Activated naive CD8-positive, alpha-beta T cell (primary cell): ENCODE data around the gene SDC3.

ENCODE experiments used
- H3K27ac Mint-ChIP-seq: one replicate; pipeline ENCODE4 v1.8.0; 2021; ENCODE audit warnings: mixed read lengths
- H3K27me3 Mint-ChIP-seq: one replicate; pipeline ENCODE4 v1.8.0; 2021; ENCODE audit warnings: mixed read lengths
- H3K36me3 Mint-ChIP-seq: one replicate; pipeline ENCODE4 v1.8.0; 2021; ENCODE audit warnings: mixed read lengths
- H3K4me1 Mint-ChIP-seq: one replicate; pipeline ENCODE4 v1.8.0; 2021; ENCODE audit warnings: low read depth, mixed read lengths
- H3K4me3 Mint-ChIP-seq: one replicate; pipeline ENCODE4 v1.8.0; 2021; ENCODE audit warnings: mild to moderate bottlenecking, mixed read lengths
- H3K9me3 Mint-ChIP-seq: one replicate; pipeline ENCODE4 v1.8.0; 2021; ENCODE audit warnings: low read depth, mixed read lengths

SDC3 gene

DNA sequence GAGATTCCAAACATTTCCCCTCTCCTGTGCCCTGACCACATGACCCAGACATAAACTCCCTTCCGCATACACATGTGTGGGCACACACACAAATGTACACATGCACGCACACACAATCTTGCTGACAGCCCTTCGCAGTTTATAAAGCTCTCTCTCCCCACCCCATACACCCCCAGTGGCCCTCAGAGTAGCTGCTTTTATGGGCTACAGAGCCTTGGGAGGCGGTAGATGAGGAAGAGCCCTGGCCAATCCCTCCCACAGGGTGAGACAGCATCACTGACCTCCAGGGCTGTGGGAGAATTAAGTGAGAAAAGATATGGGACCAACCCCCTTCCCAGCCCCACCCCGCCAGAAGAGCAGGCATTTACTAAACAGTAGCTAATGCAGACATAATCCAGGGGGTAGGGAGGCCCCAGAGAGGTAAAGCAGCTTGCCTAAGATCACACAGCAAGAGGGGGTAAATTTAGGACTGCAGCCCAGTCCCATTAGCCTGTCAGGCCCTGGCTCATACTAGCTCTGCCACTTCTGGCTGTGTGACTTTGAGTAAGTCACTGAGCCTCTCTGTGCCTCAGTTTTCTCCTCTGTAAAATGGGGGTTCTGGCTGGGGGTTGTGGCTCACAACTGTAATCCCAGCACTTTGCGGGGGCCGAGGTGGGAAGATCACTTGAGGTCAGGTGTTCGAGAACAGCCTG, 5.1 kb downstream of the SDC3 start:
- H3K27me3 Mint-ChIP-seq, result peaks cover 17% of the 10 kb centered on the region
- H3K27ac Mint-ChIP-seq, result no peak overlapping the region
- peaks cover 5% of the 10 kb centered on the region for H3K4me1 Mint-ChIP-seq
- no peaks in the 10 kb centered on the region for H3K36me3 Mint-ChIP-seq
- H3K9me3 Mint-ChIP-seq, result no peaks in the 10 kb centered on the region
- no peak overlapping the region for H3K4me3 Mint-ChIP-seq

DNA sequence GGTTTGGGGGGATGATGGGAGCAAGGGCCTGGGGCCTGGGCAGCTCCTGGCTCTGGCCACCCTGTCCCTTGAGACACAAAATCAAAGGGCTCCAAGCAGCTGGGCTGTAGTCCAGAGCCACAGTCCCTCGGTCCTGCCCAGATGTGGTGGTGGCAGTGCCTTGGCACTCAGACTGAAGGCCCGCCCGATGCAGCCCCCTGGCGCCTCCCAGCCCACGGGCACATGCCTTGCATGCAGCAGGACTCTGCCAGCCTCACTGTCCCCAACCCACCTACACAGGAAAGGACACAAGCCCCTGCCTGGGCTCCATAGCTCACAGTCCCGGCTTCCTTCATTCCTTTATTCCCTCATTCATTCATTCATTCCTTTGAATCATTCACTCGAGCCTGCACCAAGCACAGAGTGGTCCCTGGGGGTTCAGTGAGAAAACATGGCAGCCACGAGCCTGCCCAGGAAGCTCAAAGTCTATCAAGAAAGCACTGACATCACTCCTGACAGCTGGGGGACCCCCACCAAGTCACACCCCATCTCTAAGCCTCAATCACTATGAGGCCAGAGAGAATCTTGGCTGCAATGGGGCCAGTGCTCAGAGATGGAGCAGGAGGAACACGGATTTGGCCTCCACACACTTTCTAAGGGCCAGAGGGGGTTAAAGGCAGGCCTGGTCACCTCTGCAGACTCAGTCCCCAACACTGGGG, 5.8 kb downstream of the SDC3 start:
- peaks cover 5% of the 10 kb centered on the region for H3K4me1 Mint-ChIP-seq
- H3K9me3 Mint-ChIP-seq, result no peaks in the 10 kb centered on the region
- no peak overlapping the region for H3K4me3 Mint-ChIP-seq
- H3K27ac Mint-ChIP-seq, result no peak overlapping the region
- peaks cover 17% of the 10 kb centered on the region for H3K27me3 Mint-ChIP-seq
- no peaks in the 10 kb centered on the region for H3K36me3 Mint-ChIP-seq

DNA sequence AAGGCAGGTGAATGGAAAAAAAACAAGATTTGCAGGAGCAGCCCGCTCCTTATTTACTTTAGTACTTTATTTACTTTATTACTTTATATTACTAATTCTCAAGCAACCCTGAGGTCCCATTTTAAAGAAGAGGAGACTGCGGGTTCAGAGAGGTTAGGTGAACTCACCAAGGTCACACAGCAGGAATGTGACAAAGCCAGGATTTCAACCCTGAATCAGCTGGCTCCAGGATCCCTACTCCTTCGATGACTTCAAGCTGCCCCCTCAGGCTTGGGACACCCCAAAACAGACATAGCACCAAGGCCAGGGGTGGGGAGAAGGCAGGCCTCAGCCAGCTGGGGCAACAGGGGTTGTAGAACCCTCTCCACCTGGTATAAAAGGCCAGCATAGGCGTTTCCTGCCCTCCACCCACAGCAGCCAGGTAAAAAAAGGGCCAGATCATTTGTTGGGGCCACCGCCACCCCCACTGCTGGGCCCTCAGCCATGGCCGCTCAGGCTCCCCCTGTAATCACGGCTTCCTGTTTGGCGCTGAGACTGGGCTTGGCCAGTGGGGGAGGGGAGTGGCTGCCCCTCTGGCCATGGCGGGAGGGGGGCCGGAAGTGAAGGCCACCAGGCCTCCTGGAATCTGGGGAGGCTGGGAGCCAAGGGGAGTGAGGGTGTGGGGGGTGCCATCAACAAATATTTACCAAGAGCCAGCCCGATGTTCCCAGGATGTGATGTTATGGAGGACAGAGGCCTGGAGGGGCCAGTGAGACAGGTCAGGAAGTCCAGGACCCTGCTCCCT, 6.6 kb downstream of the SDC3 start:
- Mint-ChIP-seq H3K4me1 (no peaks in the 10 kb centered on the region), H3K9me3 (no peaks in the 10 kb centered on the region), H3K4me3 (no peak overlapping the region), H3K36me3 (no peaks in the 10 kb centered on the region), H3K27me3 (peaks cover 12% of the 10 kb centered on the region), H3K27ac (no peak overlapping the region)

DNA sequence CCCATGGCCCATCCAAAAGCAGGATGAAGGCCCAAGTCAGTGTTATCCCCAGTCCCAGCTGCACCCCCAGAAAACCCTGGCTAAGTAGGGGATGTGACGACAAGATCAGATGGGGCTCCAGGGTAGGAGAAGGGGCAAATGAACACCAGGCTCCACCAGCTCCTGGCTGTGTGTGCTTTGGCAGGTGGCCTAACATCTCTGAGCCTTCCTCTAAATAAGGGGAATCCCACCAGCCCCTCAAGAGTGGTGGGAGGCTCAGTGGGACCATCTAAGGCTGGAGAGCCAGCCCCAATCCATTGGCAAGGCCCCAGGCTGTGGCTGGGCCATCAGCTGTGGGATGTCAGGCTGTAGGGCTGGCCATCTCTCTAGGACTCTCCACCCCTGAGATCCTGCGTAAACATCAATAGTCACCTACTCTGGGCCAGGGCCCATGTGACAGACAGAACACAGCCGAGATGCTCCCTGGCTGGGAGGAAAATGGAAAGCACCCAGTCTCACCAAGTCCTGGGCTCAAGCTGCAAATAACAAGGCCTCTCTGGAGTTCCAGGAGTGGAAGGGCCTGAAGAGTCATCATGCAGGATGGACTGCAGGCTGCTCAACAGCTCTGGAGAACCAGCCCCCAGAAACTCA, 7.5 kb downstream of the SDC3 start:
- Mint-ChIP-seq H3K4me3 (no peak overlapping the region), H3K36me3 (no peaks in the 10 kb centered on the region), H3K27ac (no peak overlapping the region), H3K4me1 (no peaks in the 10 kb centered on the region), H3K9me3 (no peaks in the 10 kb centered on the region), H3K27me3 (peaks cover 13% of the 10 kb centered on the region)

DNA sequence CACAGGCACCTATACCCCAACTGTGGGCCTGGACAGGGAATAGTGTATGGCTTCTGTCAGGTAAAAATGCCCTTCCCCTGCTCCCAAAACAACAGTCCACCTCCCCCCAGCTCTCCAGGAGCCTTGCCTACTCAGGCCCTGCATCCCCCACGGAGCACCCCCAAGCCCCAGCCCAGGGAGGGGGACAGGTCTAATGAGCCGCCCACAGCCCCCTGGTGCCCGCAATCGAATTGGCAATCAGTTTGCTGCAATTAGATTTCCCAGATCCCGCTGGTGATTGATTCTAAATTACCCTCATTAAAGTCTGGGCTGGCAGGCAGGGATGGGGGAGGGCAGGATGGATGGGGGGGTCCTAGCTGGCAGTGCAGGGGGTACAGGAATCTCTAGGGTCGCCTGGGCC, 8.1 kb downstream of the SDC3 start:
- Mint-ChIP-seq H3K27me3 (peaks cover 11% of the 10 kb centered on the region), H3K27ac (no peak overlapping the region), H3K9me3 (no peaks in the 10 kb centered on the region), H3K4me3 (no peak overlapping the region), H3K36me3 (no peaks in the 10 kb centered on the region), H3K4me1 (no peaks in the 10 kb centered on the region)

DNA sequence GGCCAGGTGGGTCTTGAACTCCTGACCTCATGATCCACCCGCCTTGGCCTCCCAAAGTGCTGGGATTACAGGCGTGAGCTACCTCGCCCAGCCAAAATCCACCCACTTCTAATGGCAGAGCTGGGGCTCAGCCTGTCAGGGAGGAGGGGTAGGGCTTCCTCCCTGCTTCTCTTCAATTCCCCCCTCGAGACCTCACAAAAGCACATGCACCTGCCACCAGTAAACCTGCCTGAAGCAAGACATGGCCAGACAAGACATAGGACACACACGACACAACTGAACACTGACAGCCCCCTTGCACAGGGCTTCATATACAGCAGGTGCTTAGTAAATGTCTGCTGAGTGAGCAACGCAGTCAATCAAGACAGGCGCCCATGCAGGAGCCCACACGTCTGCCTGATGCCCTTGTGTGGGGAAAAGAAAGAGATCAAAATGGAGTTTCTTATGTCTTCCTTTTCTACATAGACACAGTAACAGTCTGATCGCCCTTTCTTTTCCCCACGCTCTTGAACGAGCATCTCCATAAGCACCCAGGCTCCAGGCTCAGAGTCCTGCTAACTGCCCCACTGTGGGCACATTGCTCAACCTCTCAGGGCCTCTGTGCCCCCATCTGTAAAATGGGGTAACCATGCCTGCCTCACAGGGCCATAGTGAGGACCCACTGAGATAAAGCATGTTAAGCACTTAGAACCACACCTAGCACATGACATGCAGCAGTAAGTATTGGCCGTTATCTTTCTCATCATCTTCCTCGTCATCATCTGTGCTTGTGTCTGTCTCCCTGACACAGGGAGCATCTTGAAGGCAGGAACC, 8.8 kb downstream of the SDC3 start:
- Mint-ChIP-seq H3K27me3 (peaks cover 9% of the 10 kb centered on the region), H3K27ac (no peak overlapping the region), H3K36me3 (no peaks in the 10 kb centered on the region), H3K4me3 (no peak overlapping the region), H3K4me1 (no peaks in the 10 kb centered on the region), H3K9me3 (no peaks in the 10 kb centered on the region)

DNA sequence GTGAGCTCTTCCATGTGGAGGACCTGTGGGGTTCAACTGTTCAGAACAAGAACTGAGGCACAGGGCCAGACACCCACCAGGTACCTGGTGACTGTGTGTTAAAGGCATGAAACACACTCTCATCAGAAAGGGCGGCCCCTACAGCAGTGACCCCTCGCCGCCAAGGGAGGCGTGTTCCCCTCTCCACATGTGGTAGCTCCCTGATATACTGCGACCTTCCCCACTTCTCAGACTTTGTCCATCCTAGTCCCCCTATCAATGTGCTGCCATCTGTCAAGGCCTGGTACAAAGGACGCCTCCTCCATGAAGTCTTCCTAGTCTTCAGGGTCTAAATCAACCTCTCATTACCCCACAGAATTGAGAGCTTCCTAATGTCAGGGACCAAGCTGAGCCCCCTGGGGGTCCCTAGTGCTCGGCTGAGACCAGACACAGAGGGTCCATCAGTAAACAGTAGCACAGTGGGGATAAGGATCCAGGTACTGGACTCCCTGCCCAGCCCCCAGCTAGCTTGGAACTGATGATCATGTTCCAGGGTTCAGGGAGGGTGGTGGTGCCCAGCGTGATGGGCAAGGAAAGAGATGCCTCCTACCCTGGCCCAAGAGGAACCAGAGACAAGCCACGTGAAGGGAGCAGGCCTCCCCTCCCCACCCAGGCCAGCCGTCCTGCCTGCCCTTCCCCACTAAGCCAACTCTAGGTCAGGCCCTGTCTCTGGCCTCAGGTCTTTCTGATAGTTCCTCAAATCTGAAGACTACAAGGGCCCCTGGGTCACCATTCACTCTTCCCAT, 10.3 kb downstream of the SDC3 start:
- H3K27ac Mint-ChIP-seq, result no peak overlapping the region
- H3K4me3 Mint-ChIP-seq, result no peak overlapping the region
- H3K27me3 Mint-ChIP-seq, result peaks cover 6% of the 10 kb centered on the region
- H3K9me3 Mint-ChIP-seq, result no peaks in the 10 kb centered on the region
- H3K4me1 Mint-ChIP-seq, result no peaks in the 10 kb centered on the region
- no peaks in the 10 kb centered on the region for H3K36me3 Mint-ChIP-seq

DNA sequence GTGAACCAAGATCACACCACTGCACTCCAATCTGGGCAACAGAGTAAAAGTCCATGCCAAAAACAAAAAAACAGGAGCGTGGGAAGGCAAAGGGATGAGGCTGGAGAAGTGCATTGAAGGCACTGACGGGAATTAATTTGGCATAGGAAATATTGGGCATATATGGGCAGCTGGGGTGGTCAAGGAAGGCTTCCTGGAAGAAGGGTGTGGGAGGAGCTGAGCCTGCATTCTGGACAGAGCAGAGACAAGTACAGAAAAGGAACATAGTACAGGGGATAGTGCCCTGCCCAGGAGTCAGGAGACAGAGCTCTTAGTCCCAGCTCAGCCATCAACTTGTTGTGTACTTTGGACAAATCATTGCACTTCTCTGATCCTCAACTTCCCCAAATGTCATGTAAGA, 11.7 kb downstream of the SDC3 start:
- no peaks in the 10 kb centered on the region for H3K4me1 Mint-ChIP-seq
- no peaks in the 10 kb centered on the region for H3K36me3 Mint-ChIP-seq
- no peak overlapping the region for H3K4me3 Mint-ChIP-seq
- no peak overlapping the region for H3K27ac Mint-ChIP-seq
- peaks cover 5% of the 10 kb centered on the region for H3K27me3 Mint-ChIP-seq
- H3K9me3 Mint-ChIP-seq, result no peaks in the 10 kb centered on the region

DNA sequence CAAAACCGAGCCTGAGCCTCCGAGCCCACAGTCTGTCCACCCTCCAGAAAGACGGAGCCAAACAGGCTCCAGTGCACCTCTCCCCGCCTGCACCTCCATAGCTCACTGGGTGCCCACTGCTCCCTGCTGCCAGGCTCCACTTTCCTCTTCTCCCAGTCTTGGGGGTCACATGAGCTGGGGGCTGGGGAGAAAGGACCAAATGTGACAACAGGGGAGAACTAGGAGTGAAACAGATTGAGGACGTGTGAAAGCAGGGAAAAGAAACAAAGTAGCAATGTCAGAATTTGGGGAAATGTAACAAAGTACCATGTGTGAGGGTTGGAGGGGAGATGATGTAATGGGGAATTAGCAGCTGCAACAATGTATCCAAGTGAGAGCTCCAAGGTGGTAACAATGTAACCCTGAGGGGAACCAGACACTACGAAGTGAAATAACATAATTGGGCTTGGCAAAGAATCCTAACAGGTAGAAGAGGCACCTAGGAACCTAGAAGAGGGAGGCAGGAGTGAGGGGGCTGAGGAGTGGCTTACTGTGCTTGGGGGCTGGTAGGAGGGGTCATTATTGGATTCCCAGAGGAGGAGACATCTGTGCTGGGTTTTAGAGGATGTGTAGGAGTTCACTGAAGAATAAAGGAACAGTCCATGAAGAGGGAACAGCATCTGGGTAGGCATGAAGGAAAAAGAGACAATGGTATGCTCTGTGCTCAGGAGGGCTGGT, 12.5 kb downstream of the SDC3 start:
- no peak overlapping the region for H3K27ac Mint-ChIP-seq
- H3K4me3 Mint-ChIP-seq, result no peak overlapping the region
- H3K9me3 Mint-ChIP-seq, result no peaks in the 10 kb centered on the region
- H3K4me1 Mint-ChIP-seq, result no peaks in the 10 kb centered on the region
- no peaks in the 10 kb centered on the region for H3K36me3 Mint-ChIP-seq
- H3K27me3 Mint-ChIP-seq, result peaks cover 5% of the 10 kb centered on the region

DNA sequence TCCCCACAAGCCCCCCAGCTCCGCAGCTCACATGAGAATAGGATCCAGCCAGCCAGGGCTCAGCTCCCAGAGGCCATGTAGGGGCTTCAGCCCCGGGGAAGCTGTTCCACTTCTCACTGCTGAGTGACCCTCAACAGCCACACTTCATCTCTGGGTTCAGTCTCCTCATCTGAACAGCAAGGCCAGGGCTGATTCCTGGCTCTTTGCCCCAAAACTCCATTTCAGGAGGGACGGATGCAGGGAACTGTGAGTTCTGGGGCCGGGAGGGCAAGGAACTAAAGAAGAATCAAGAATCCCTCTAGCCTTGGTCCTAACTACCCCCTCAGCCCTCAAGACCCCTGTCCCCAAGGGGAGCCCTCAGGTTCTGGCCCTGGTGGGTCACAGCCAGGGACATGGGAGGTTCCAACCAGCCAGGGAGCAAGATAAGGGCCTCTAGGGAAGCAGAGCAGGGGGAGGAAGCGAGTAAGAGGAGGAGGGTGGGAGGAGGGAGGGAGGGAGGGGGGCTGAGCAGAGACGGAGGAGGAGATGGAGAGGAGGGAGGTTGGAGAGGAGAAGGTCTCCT, 13.1 kb downstream of the SDC3 start:
- H3K4me1 Mint-ChIP-seq, result no peaks in the 10 kb centered on the region
- no peak overlapping the region for H3K4me3 Mint-ChIP-seq
- no peak overlapping the region for H3K27ac Mint-ChIP-seq
- H3K27me3 Mint-ChIP-seq, result peaks cover 5% of the 10 kb centered on the region
- H3K9me3 Mint-ChIP-seq, result no peaks in the 10 kb centered on the region
- H3K36me3 Mint-ChIP-seq, result no peaks in the 10 kb centered on the region

DNA sequence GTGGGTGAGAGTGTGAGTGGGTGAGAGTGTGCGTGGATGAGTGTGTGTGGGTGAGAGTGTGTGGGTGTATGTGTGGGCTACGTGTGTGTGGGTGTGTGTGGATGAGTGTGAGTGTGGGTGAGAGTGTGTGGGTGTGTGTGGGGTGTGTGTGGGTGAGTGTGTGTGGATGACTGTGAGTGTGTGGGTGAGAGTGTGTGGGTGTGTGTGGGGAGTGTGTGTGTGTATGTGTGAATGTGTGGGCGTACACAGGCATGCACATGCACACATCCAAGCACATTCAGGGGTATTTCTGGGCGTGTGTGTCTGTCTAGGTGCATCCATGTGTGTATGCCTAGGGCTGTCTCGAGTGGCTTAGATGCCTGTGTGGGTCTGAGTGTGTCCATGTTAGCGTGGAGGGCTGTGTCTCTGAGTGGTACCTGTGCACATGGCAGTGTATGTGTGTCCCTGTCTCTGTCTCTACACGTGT, 14.0 kb downstream of the SDC3 start:
- no peak overlapping the region for H3K27ac Mint-ChIP-seq
- peaks cover 4% of the 10 kb centered on the region for H3K27me3 Mint-ChIP-seq

DNA sequence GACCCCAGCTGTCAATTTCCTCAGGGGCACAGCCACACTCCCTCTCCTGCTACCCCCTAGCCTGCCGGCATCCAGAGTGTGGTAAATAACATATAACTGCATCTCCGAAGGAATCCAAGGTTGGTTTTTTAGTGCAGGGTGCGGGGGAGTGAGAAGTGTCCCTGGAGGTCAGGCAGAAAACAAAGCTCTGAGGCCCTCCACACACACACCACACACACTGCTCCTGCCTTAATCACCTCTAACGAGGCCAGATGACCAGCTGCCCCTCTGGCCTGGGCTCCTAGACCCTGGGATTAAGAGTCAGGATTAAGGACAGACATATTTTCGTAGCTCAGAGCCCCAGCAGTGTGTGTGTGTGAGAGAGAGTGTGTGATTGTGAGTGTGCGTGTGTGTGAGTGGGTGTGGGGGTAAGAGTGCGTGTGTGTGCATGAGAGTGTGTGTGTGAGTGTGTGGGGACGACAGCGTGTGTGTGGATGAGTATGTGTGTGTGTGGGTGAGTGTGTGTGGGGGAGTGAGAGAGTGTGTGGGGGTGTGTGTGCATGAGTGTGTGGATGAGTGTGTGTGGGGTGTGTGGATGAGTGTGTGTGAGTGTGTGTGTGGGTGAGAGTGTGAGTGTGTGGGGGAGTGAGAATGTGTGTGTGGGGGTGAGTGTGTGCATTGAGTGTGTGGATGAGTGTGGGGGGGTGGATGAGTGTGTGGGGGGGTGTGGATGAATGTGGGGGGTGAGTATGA, 14.6 kb downstream of the SDC3 start:
- H3K9me3 Mint-ChIP-seq, result no peaks in the 10 kb centered on the region
- no peak overlapping the region for H3K27ac Mint-ChIP-seq
- H3K36me3 Mint-ChIP-seq, result no peaks in the 10 kb centered on the region
- H3K4me1 Mint-ChIP-seq, result no peaks in the 10 kb centered on the region
- H3K27me3 Mint-ChIP-seq, result peaks cover 4% of the 10 kb centered on the region
- no peak overlapping the region for H3K4me3 Mint-ChIP-seq

More for the DNA sequence above, 14.0 kb downstream of the SDC3 start:
- H3K4me1 Mint-ChIP-seq, result no peaks in the 10 kb centered on the region
- H3K9me3 Mint-ChIP-seq, result no peaks in the 10 kb centered on the region
- no peak overlapping the region for H3K4me3 Mint-ChIP-seq
- no peaks in the 10 kb centered on the region for H3K36me3 Mint-ChIP-seq
